Smooth muscle cell (in vitro differentiated cells): Measurements from ENCODE around the gene ARHGEF4. TPM values are rescaled to one million over a fixed set of nuclear protein-coding genes. Genes with fewer than 3 reads are reported as not detected.
"Not testable (repeated sequence)": the region's sequence is repeated elsewhere in the genome, so short reads cannot be mapped to it uniquely, and the experiment has no call there.

ENCODE experiments used
- DNase-seq: peaks from one replicate; lab custom pipeline; 2025; ENCODE audit not compliant: unreplicated experiment; lab: John Stamatoyannopoulos, UW
- H2AFZ ChIP-seq: fragments of 200-600 bp; sonication (generic); 2 replicates; pipeline ENCODE4 v1.6.0; 2016; ENCODE audit warnings: antibody characterized with exemption, low read depth, mild to moderate bottlenecking
- H3F3A ChIP-seq: fragments of 200-600 bp; sonication (generic); 2 replicates; pipeline ENCODE4 v1.6.0; 2017; ENCODE audit warnings: antibody characterized with exemption, low read depth
- H3K27ac ChIP-seq: fragments of 200-600 bp; sonication (generic); 2 replicates; pipeline ENCODE4 v1.5.1; 2016; ENCODE audit warnings: low read depth, mild to moderate bottlenecking
- H3K27me3 ChIP-seq: fragments of 200-600 bp; sonication (generic); 2 replicates; pipeline ENCODE4 v1.6.1; 2016; ENCODE audit warnings: low read depth, mild to moderate bottlenecking
- H3K36me3 ChIP-seq: fragments of 200-600 bp; sonication (generic); 2 replicates; pipeline ENCODE4 v1.5.1; 2016; ENCODE audit warnings: low read depth
- H3K4me1 ChIP-seq: fragments of 200-600 bp; sonication (generic); 2 replicates; pipeline ENCODE4 v1.5.1; 2016; ENCODE audit warnings: low read depth
- H3K4me2 ChIP-seq: fragments of 200-600 bp; sonication (generic); 2 replicates; pipeline ENCODE4 v1.6.0; 2016; ENCODE audit warnings: mild to moderate bottlenecking
- H3K4me3 ChIP-seq: fragments of 200-600 bp; sonication (generic); 2 replicates; pipeline ENCODE4 v1.5.1; 2016; ENCODE audit warnings: mild to moderate bottlenecking
- H3K79me2 ChIP-seq: fragments of 200-600 bp; sonication (generic); 2 replicates; pipeline ENCODE4 v1.6.0; 2016; ENCODE audit warnings: low read depth, mild to moderate bottlenecking
- H3K9ac ChIP-seq: fragments of 200-600 bp; sonication (generic); 2 replicates; pipeline ENCODE4 v1.6.0; 2016; ENCODE audit warnings: low read depth
- H3K9me3 ChIP-seq: fragments of 200-600 bp; sonication (generic); replicated peaks from 2 replicates; pipeline ENCODE4 v1.5.1; 2016; ENCODE audit warnings: low read depth
- H4K20me1 ChIP-seq: fragments of 200-600 bp; sonication (generic); 2 replicates; pipeline ENCODE4 v1.6.0; 2016; ENCODE audit warnings: low read depth
- WGBS: methylation state at CpG from one replicate; pipeline ENCODE4 v1.1.7; 2016; ENCODE audit warnings: low lambda C conversion rate; 5-methylcytosine and 5-hydroxymethylcytosine counted together
- polyA plus RNA-seq: library from polyadenylated mRNA; unstranded; fragments of >200 nt; fragmentation: Nextera tagmentation; extraction: Ambion mirVana; gene quantifications from 2 replicates; pipeline ENCODE4 v1.2.1, GENCODE V29; 2016
- total RNA-seq: library from RNA; depleted of rRNA; stranded (reverse); fragments of >200 nt; gene quantifications from 2 replicates; pipeline ENCODE4 v1.2.3, GENCODE V29; 2014
- TF ChIP-seq, protein P1 (sequence below): fragments of 200-600 bp; sonication (generic); IDR thresholded peaks from 2 replicates; pipeline ENCODE4 v1.5.1; 2017; ENCODE audit warnings: borderline replicate concordance, mild to moderate bottlenecking, antibody characterized with exemption; ENCODE audit not compliant: insufficient read depth, poor library complexity, severe bottlenecking

ARHGEF4 gene
- total and polyA plus RNA-seq, 2 experiments from 2014 or later = 14.9 to 16.0 TPM

DNA sequence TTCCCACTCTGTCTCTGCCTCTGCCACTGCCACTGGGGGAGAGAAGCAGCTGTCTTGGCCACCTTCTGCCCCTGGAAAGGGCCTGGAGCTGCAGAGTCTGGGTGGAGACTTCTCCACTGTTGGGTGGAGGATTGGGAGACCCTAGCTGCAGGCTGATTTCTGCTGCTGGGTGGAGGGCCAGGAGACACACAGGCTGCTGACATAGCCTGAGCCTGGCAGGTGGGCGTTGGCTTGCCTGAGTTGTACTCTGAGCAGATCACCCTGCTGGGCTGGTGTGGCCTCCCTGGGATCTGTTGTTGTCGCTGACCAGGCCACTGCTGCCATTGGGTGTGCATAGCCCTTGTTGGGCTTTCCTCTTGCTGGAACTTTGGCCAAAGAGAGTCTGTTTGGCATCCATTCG lies 64.3 kb downstream of the ARHGEF4 start:
- no peaks in the 10 kb centered on the region for H3K79me2 ChIP-seq

DNA sequence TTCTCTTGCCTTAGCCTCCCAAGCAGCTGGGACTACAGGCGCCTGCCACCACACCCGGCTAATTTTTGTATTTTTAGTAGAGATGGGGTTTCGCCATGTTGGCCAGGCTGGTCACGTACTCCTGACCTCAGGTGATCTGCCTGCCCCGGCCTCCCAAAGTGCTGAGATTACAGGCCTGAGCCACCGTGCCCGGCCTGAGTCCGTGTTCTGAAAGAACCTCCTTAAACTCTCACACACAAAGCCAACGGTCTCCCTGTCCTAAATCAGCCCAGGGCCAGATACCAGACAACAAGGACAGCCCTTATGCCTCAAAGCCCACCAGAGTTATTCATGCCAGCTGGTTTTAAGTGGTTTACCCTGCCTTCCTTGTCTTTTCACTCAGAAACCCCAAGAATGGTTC lies 64.9 kb downstream of the ARHGEF4 start:
- H3K9me3 ChIP-seq, DNase-seq, H3K4me1 ChIP-seq, H3K9ac ChIP-seq, H3F3A ChIP-seq, H3K36me3 ChIP-seq, H3K4me2 ChIP-seq, H4K20me1 ChIP-seq, H3K27ac ChIP-seq, H3K79me2 ChIP-seq, H3K27me3 ChIP-seq, H2AFZ ChIP-seq, H3K4me3 ChIP-seq: not testable (repeated sequence)
- 92% methylated on average over 9 of the region's 9 CpGs for WGBS

More for the DNA sequence above, 64.3 kb downstream of the ARHGEF4 start:
- no peak overlapping the region for H2AFZ ChIP-seq
- no peak for DNase-seq
- TF ChIP-seq, protein P1, sequence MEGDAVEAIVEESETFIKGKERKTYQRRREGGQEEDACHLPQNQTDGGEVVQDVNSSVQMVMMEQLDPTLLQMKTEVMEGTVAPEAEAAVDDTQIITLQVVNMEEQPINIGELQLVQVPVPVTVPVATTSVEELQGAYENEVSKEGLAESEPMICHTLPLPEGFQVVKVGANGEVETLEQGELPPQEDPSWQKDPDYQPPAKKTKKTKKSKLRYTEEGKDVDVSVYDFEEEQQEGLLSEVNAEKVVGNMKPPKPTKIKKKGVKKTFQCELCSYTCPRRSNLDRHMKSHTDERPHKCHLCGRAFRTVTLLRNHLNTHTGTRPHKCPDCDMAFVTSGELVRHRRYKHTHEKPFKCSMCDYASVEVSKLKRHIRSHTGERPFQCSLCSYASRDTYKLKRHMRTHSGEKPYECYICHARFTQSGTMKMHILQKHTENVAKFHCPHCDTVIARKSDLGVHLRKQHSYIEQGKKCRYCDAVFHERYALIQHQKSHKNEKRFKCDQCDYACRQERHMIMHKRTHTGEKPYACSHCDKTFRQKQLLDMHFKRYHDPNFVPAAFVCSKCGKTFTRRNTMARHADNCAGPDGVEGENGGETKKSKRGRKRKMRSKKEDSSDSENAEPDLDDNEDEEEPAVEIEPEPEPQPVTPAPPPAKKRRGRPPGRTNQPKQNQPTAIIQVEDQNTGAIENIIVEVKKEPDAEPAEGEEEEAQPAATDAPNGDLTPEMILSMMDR = no peak
- WGBS = 88% methylated on average over 3 of the region's 3 CpGs
- H4K20me1 ChIP-seq = no peaks in the 10 kb centered on the region
- no peaks in the 10 kb centered on the region for H3F3A ChIP-seq
- H3K27ac ChIP-seq = no peak overlapping the region
- no peak overlapping the region for H3K4me3 ChIP-seq
- H3K36me3 ChIP-seq = no peaks in the 10 kb centered on the region
- H3K4me2 ChIP-seq = no peak overlapping the region
- no peak overlapping the region for H3K9ac ChIP-seq
- H3K4me1 ChIP-seq = no peaks in the 10 kb centered on the region
- peaks cover 5% of the 10 kb centered on the region for H3K27me3 ChIP-seq
- H3K9me3 ChIP-seq = no peaks in the 10 kb centered on the region

DNA sequence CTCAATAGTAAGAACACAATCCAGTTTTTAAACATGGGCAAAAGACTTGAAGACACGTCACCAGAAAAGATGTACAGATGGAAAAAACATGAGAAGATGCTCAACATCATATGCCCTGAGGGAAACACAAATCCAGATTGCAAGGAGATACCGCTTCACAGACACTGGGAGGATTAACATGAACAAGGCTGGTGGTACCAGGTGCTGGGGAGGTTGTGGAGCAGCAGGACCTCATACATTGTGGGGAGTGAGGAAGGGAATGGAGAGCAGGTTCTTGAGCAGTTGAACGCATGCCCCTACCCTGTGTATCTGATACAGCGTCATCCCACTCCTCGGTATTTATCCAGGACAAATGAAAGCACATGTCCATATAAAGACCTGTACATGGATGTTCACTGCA lies 72.1 kb downstream of the ARHGEF4 start:
- DNase-seq = no peak
- Histone ChIP-seq H3F3A (no peaks in the 10 kb centered on the region), H3K4me1 (peaks cover 4% of the 10 kb centered on the region), H3K4me3 (no peak overlapping the region), H3K9ac (no peak overlapping the region), H3K27ac (no peak overlapping the region), H3K79me2 (no peaks in the 10 kb centered on the region), H2AFZ (no peak overlapping the region), H3K4me2 (no peak overlapping the region), H3K9me3 (no peaks in the 10 kb centered on the region), H4K20me1 (no peaks in the 10 kb centered on the region), H3K36me3 (no peaks in the 10 kb centered on the region), H3K27me3 (no peaks in the 10 kb centered on the region)
- WGBS = 89% methylated on average over 5 of the region's 5 CpGs
- TF ChIP-seq, protein P1 = no peak

DNA sequence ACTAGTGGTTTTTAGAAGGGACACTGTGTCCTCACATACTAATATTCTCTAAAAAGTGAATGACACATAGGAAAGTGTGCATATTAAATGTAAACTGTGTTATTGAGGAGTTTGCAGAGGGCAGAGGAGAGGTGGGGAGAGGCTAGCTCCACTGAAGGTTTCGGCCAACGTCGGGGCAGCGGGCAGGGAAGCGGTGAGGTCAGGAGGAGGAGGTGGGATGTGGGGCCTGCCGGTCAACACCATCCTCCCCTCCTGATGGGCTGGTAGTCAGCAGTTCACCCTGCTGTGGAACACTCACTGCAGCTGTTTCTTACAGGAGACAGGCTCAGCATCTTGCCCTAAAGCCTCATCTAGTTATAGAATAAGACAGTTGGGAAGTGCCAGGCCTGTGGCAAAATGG lies 74.2 kb downstream of the ARHGEF4 start:
- no peaks in the 10 kb centered on the region for H3F3A ChIP-seq
- peaks cover 4% of the 10 kb centered on the region for H3K4me1 ChIP-seq
- H3K79me2 ChIP-seq = no peaks in the 10 kb centered on the region
- TF ChIP-seq, protein P1 = no peak
- no peak overlapping the region for H3K9ac ChIP-seq
- H3K4me2 ChIP-seq = no peak overlapping the region
- DNase-seq = no peak
- no peak overlapping the region for H2AFZ ChIP-seq
- H3K4me3 ChIP-seq = no peak overlapping the region
- no peaks in the 10 kb centered on the region for H3K9me3 ChIP-seq
- 92% methylated on average over 6 of the region's 6 CpGs for WGBS
- no peaks in the 10 kb centered on the region for H3K36me3 ChIP-seq
- no peak overlapping the region for H3K27ac ChIP-seq
- H4K20me1 ChIP-seq = no peaks in the 10 kb centered on the region
- no peaks in the 10 kb centered on the region for H3K27me3 ChIP-seq
